Hypothalamus (tissue), 51 donors: Measurements from ENCODE around the gene RASA3.

Source experiments
- DNase-seq, 51 donors: peaks; one replicate each; lab custom pipeline; 2025; lab: John Stamatoyannopoulos, UW

RASA3 gene

GRCh38 chr13:113974304-113975281 lies 157.8 kb downstream of the RASA3 start:
- DNase-seq: no peak

- no peak for DNase-seq
Observed at GRCh38 chr13:113973218-113974164, 158.9 kb downstream of the RASA3 start, which contains the start of gene C13orf46. C13orf46 (minus strand) TSS chr13:113974076; CDS start chr13:113973997, 79 bp downstream.

GRCh38 chr13:113972451-113973217 lies 159.8 kb downstream of the RASA3 start:
- no peak for DNase-seq

- DNase-seq: no peak
Observed at GRCh38 chr13:113971471-113972231, 160.8 kb downstream of the RASA3 start.

GRCh38 chr13:113970810-113971470 lies 161.5 kb downstream of the RASA3 start:
- peak in 2 of 51 donors; percentile 7 to 34 for DNase-seq

GRCh38 chr13:113969973-113970611 lies 162.3 kb downstream of the RASA3 start:
- DNase-seq: peak in 1 of 51 donors; percentile 20

GRCh38 chr13:113969311-113969972 lies 163.0 kb downstream of the RASA3 start:
- DNase-seq: no peak

GRCh38 chr13:113968463-113969310 lies 163.7 kb downstream of the RASA3 start:
- DNase-seq: no peak

GRCh38 chr13:113967729-113968462 lies 164.5 kb downstream of the RASA3 start:
- no peak for DNase-seq

- no peak for DNase-seq
Observed at GRCh38 chr13:113967206-113967720, 165.2 kb downstream of the RASA3 start.

GRCh38 chr13:113965968-113966884 lies 166.2 kb downstream of the RASA3 start:
- no peak for DNase-seq

- DNase-seq: no peak
Observed at GRCh38 chr13:113965383-113965874, 167.0 kb downstream of the RASA3 start.

- no peak for DNase-seq
Observed at GRCh38 chr13:113964251-113964995, 168.0 kb downstream of the RASA3 start.

GRCh38 chr13:113963376-113963775 lies 169.0 kb downstream of the RASA3 start:
- DNase-seq: no peak
